ENCODE results near the gene CCNT2. TPM values are rescaled to one million over a fixed set of nuclear protein-coding genes. Genes with fewer than 3 reads are reported as not detected.
"Not testable (repeated sequence)": the region's sequence is repeated elsewhere in the genome, so short reads cannot be mapped to it uniquely, and the experiment has no call there.

The CCNT2 gene
- total RNA-seq, 4 donors from 2014 or later: 16.1 to 29.1 (median 20.5) TPM

DNA sequence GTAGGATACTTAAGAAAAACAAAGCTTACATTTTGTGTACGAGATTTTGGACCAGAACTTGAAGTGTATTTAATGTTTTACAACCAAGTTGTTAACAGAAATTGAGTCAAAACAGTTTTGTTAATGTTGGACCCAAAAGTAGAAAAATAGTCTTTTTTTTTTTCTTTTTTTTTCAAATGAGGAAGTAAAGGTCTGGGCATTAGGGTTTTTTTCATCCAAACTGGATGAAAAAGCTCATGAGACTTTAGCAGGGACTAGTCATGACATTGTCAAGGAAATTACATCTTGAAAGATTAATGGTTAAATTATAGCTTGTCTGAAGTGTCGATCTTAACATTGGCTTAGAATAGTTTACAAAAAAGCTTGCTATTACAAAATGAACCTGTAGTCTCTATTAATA lies 32.3 kb downstream of the CCNT2 start:
- WGBS: 80% methylated on average over 2 of the region's 2 CpGs
- Histone ChIP-seq H3K4me3 (no peak overlapping the region), H3K27me3 (no peaks in the 10 kb centered on the region), H3K36me3 (peaks cover 39 to 94% (median 59%) of the 10 kb centered on the region in 4 donors), H3K4me1 (no peaks in the 10 kb centered on the region), H3K27ac (replicated peaks in 1 of 4) (no peak overlapping the region), H3K9me3 (no peaks in the 10 kb centered on the region)
- intact Hi-C loops (cut with DNase I): no loop called here
- no peak for TF ChIP-seq EP300 (IDR thresholded peaks at IDR 0.05)
- TF ChIP-seq POLR2AphosphoS5 (IDR thresholded peaks at IDR 0.05): no peak
- no peak for TF ChIP-seq POLR2A (IDR thresholded peaks at IDR 0.05; ENCODE audit: low read depth)
- TF ChIP-seq, protein P1, sequence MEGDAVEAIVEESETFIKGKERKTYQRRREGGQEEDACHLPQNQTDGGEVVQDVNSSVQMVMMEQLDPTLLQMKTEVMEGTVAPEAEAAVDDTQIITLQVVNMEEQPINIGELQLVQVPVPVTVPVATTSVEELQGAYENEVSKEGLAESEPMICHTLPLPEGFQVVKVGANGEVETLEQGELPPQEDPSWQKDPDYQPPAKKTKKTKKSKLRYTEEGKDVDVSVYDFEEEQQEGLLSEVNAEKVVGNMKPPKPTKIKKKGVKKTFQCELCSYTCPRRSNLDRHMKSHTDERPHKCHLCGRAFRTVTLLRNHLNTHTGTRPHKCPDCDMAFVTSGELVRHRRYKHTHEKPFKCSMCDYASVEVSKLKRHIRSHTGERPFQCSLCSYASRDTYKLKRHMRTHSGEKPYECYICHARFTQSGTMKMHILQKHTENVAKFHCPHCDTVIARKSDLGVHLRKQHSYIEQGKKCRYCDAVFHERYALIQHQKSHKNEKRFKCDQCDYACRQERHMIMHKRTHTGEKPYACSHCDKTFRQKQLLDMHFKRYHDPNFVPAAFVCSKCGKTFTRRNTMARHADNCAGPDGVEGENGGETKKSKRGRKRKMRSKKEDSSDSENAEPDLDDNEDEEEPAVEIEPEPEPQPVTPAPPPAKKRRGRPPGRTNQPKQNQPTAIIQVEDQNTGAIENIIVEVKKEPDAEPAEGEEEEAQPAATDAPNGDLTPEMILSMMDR (IDR thresholded peaks at IDR 0.05): no peak
- DNase-seq (ENCODE audit: extremely low spot score): no peak

DNA sequence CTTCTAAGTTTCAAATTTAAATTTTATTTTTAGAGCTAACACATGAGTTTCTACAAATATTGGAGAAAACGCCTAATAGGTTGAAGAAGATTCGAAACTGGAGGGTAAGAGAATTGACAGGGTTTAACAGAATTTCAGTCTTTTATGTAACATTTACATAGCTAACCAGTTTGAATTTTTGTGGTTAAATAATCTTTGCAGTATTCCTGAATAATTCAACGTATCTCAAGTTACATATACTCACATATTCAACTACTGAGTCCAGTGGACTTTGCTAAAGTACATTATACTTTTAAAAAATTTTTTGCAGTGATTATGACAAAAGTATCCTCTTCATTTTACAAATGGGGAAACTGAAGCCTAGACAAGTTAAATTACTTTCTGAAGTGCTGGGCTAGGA lies 34.0 kb downstream of the CCNT2 start:
- TF ChIP-seq, protein P1 (IDR thresholded peaks at IDR 0.05): no peak
- TF ChIP-seq POLR2AphosphoS5 (IDR thresholded peaks at IDR 0.05) (no peak), POLR2A (IDR thresholded peaks at IDR 0.05; ENCODE audit: low read depth) (no peak), EP300 (IDR thresholded peaks at IDR 0.05) (no peak)
- Histone ChIP-seq H3K4me3 (no peak overlapping the region), H3K27me3 (no peaks in the 10 kb centered on the region), H3K36me3 (peaks cover 39 to 98% (median 61%) of the 10 kb centered on the region in 4 donors), H3K4me1 (no peaks in the 10 kb centered on the region), H3K9me3 (no peaks in the 10 kb centered on the region), H3K27ac (replicated peaks in 1 of 4) (no peak overlapping the region)
- intact Hi-C loops (cut with DNase I): no loop called here
- DNase-seq (ENCODE audit: extremely low spot score): no peak
- WGBS: 94% methylated on average over 3 of the region's 3 CpGs

DNA sequence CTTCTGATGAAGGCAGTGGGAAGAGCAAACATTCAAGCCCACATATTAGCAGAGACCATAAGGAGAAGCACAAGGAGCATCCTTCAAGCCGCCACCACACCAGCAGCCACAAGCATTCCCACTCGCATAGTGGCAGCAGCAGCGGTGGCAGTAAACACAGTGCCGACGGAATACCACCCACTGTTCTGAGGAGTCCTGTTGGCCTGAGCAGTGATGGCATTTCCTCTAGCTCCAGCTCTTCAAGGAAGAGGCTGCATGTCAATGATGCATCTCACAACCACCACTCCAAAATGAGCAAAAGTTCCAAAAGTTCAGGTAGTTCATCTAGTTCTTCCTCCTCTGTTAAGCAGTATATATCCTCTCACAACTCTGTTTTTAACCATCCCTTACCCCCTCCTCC lies 35.4 kb downstream of the CCNT2 start:
- Histone ChIP-seq H3K9me3 (no peaks in the 10 kb centered on the region), H3K4me1 (no peaks in the 10 kb centered on the region), H3K4me3 (no peak overlapping the region), H3K27me3 (no peaks in the 10 kb centered on the region), H3K36me3 (peaks cover 31 to 98% (median 51%) of the 10 kb centered on the region in 4 donors), H3K27ac (replicated peaks in 1 of 4) (no peak overlapping the region)
- no peak for DNase-seq (ENCODE audit: extremely low spot score)
- intact Hi-C loops (cut with DNase I): no loop called here
- TF ChIP-seq POLR2A (IDR thresholded peaks at IDR 0.05; ENCODE audit: low read depth) (no peak), EP300 (IDR thresholded peaks at IDR 0.05) (no peak), POLR2AphosphoS5 (IDR thresholded peaks at IDR 0.05) (no peak)
- TF ChIP-seq, protein P1 (IDR thresholded peaks at IDR 0.05): no peak
- 88% methylated on average over 5 of the region's 5 CpGs for WGBS

GRCh38 chr2:134955744-134956143 lies 37.1 kb downstream of the CCNT2 start:
- intact Hi-C loops (cut with DNase I): no loop called here
- WGBS: 46% methylated on average over 1 of the region's 1 CpG
- Histone ChIP-seq H3K27me3 (no peaks in the 10 kb centered on the region), H3K36me3 (peaks cover 25 to 89% (median 43%) of the 10 kb centered on the region in 4 donors), H3K9me3 (no peaks in the 10 kb centered on the region), H3K4me1 (no peaks in the 10 kb centered on the region), H3K4me3 (no peak overlapping the region), H3K27ac (replicated peaks in 1 of 4) (no peak overlapping the region)
- TF ChIP-seq POLR2AphosphoS5 (IDR thresholded peaks at IDR 0.05) (no peak), POLR2A (IDR thresholded peaks at IDR 0.05; ENCODE audit: low read depth) (no peak), EP300 (IDR thresholded peaks at IDR 0.05) (no peak)
- TF ChIP-seq, protein P1 (IDR thresholded peaks at IDR 0.05): no peak
- DNase-seq (ENCODE audit: extremely low spot score): no peak

DNA sequence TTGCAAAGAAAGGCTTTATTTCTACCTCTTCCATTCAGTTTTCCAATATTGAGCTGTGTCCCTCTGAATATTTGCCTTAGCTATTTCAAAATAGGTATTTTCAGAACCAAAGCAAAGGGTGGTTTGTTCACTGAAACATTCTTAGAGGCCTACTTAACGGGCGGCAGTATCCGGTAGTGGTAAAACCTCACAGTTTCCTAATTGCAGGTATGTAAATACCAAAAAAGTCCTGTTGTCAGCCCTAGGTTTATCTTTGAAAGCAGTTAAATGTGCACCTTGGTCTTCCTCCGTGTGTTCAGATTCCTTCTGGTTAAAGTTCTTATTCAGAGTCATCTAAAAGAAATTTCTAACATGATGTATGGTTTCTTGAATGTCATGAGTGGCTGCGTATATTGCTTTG lies 38.9 kb downstream of the CCNT2 start:
- DNase-seq (ENCODE audit: extremely low spot score): no peak
- Histone ChIP-seq H3K27me3 (no peaks in the 10 kb centered on the region), H3K9me3 (no peaks in the 10 kb centered on the region), H3K27ac (replicated peaks in 1 of 4) (no peak overlapping the region), H3K36me3 (peaks cover 19 to 74% (median 40%) of the 10 kb centered on the region in 4 donors), H3K4me3 (no peak overlapping the region), H3K4me1 (no peaks in the 10 kb centered on the region)
- intact Hi-C loops (cut with DNase I): no loop called here
- 92% methylated on average over 5 of the region's 5 CpGs for WGBS
- TF ChIP-seq EP300 (IDR thresholded peaks at IDR 0.05) (no peak), POLR2A (IDR thresholded peaks at IDR 0.05; ENCODE audit: low read depth) (no peak), POLR2AphosphoS5 (IDR thresholded peaks at IDR 0.05) (no peak)
- TF ChIP-seq, protein P1 (IDR thresholded peaks at IDR 0.05): no peak

- H3K4me1 ChIP-seq; intact Hi-C loops (cut with DNase I); H3K36me3 ChIP-seq; H3K27me3 ChIP-seq; H3K27ac ChIP-seq (replicated peaks in 1 of 4); H3K9me3 ChIP-seq; DNase-seq (ENCODE audit: extremely low spot score); H3K4me3 ChIP-seq: not testable (repeated sequence)
- WGBS: 79% methylated on average over 10 of the region's 10 CpGs
Measured at GRCh38 chr2:134967166-134967565, 48.5 kb downstream of the CCNT2 start.

Data from esophagus muscularis mucosa (tissue), 4 donors.